ENCODE data around the gene RPS4Y1. TPM values are rescaled to one million over a fixed set of nuclear protein-coding genes. Genes with fewer than 3 reads are reported as not detected.

Gene RPS4Y1
- total and polyA plus RNA-seq, 7 donors, result 0.33 to 367 (median 260) TPM

DNA sequence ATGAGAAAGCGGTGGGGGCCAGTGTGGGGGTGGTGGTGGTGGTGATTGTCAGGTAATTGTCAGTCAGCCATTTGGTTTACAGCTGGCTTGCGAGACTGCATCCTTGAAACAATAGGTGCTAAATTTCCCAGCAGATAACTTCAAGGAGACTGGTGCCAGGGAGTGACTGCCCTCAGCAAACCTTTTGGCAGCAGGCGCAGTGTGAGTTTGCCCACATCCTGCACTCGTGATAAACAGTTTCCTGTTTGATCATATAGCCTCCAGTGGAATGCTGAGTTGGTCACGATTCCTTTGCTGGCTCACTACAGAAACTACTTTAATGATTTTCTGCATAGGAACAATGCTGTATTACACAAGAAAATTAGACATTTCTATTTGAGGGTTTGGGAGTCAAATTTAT, 46.0 kb downstream of the RPS4Y1 start:
- H3K4me1 ChIP-seq, result no peaks in the 10 kb centered on the region
- no peak for DNase-seq
- no peaks in the 10 kb centered on the region for H3K27me3 ChIP-seq
- no peaks in the 10 kb centered on the region for H3K9me3 ChIP-seq
- no peaks in the 10 kb centered on the region for H3K36me3 ChIP-seq
- intact Hi-C loops (cut with DNase I), result no loop called here
- no peak overlapping the region for H3K4me3 ChIP-seq
- TF ChIP-seq EP300 (IDR thresholded peaks at IDR 0.05) (no peak), POLR2AphosphoS5 (IDR thresholded peaks at IDR 0.05) (no peak), POLR2A (IDR thresholded peaks at IDR 0.05) (no peak)
- TF ChIP-seq, protein P1, sequence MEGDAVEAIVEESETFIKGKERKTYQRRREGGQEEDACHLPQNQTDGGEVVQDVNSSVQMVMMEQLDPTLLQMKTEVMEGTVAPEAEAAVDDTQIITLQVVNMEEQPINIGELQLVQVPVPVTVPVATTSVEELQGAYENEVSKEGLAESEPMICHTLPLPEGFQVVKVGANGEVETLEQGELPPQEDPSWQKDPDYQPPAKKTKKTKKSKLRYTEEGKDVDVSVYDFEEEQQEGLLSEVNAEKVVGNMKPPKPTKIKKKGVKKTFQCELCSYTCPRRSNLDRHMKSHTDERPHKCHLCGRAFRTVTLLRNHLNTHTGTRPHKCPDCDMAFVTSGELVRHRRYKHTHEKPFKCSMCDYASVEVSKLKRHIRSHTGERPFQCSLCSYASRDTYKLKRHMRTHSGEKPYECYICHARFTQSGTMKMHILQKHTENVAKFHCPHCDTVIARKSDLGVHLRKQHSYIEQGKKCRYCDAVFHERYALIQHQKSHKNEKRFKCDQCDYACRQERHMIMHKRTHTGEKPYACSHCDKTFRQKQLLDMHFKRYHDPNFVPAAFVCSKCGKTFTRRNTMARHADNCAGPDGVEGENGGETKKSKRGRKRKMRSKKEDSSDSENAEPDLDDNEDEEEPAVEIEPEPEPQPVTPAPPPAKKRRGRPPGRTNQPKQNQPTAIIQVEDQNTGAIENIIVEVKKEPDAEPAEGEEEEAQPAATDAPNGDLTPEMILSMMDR (IDR thresholded peaks at IDR 0.05), result no peak
- H3K27ac ChIP-seq, result no peak overlapping the region
- 48 to 77% methylated on average over 5 of the region's 5 CpGs for WGBS, 2 donors

DNA sequence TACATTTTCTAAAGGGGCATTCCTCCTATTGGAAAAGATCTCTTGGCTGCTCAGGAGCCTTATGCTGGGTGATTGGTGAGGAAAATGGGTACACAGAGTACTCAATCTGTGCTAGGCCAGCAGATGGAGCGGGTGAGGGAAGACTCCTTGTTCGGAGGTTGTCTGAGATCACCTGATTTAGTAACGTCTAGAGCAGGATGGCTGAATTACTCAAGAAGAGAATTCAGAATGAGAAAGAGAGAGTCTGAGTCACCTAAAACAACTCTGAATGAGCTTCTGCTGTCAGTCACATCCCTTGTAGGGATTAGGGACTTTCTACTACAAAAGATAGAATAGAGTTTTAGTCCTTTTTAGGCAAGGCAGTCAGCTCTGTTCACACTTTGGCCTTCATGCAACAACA, 46.6 kb downstream of the RPS4Y1 start:
- DNase-seq, result no peak
- H3K36me3 ChIP-seq, result no peaks in the 10 kb centered on the region
- H3K27ac ChIP-seq, result no peak overlapping the region
- WGBS, 2 donors, result 80 to 86% methylated on average over 3 of the region's 3 CpGs
- intact Hi-C loops (cut with DNase I), result no loop called here
- no peaks in the 10 kb centered on the region for H3K27me3 ChIP-seq
- no peaks in the 10 kb centered on the region for H3K4me1 ChIP-seq
- H3K4me3 ChIP-seq, result no peak overlapping the region
- H3K9me3 ChIP-seq, result no peaks in the 10 kb centered on the region
- no peak for TF ChIP-seq POLR2AphosphoS5 (IDR thresholded peaks at IDR 0.05)
- TF ChIP-seq POLR2A (IDR thresholded peaks at IDR 0.05), result no peak
- TF ChIP-seq, protein P1 (IDR thresholded peaks at IDR 0.05), result no peak
- no peak for TF ChIP-seq EP300 (IDR thresholded peaks at IDR 0.05)

DNA sequence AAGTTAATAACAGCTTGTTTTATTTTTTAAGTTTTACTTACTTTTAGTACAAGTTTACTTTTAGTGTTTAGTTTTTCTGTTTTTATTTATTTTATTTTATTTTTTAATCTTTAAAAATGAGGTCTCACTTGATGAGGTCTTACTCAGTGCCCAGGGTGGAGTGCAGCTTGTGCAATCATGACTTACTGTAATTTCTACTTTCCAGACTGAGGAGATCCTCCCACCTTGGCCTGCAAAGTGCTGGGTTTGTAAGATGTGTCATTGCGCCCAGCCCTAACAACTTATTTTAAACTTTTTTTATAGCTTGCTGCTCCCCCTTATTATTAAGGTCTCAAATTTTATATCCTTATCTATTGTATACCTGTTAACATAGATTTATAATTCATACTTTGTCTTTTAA, 52.1 kb downstream of the RPS4Y1 start:
- H3K36me3 ChIP-seq, result no peaks in the 10 kb centered on the region
- WGBS, 2 donors, result 100% methylated on average over 1 of the region's 1 CpG
- TF ChIP-seq POLR2A (IDR thresholded peaks at IDR 0.05) (no peak), POLR2AphosphoS5 (IDR thresholded peaks at IDR 0.05) (no peak), EP300 (IDR thresholded peaks at IDR 0.05) (no peak)
- TF ChIP-seq, protein P1 (IDR thresholded peaks at IDR 0.05), result no peak
- no peak overlapping the region for H3K27ac ChIP-seq
- no peak for DNase-seq
- no peak overlapping the region for H3K4me3 ChIP-seq
- H3K27me3 ChIP-seq, result no peaks in the 10 kb centered on the region
- no peaks in the 10 kb centered on the region for H3K9me3 ChIP-seq
- H3K4me1 ChIP-seq, result no peaks in the 10 kb centered on the region
- intact Hi-C loops (cut with DNase I), result no loop called here

DNA sequence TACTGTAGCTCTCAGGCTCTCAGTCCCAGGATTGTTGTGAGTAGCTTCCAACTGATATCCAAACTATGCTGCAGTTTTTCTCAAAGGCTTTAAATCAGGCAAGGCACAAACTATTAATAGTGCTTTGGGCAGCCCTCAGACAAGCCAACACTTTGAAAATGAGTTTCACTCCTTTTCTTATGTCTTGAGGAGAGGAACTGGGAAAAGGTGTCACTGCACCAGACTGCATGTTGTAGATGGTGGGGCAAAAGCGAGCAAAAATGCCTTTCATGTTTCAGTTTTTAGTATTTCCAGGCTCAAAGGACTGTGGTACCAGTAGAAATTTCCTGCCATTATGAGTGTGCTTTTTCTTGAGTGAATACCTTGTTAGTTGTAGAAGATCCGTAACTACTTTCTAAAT, 54.6 kb downstream of the RPS4Y1 start:
- Histone ChIP-seq H3K27ac (no peak overlapping the region), H3K9me3 (no peaks in the 10 kb centered on the region), H3K4me1 (no peaks in the 10 kb centered on the region), H3K4me3 (no peak overlapping the region), H3K36me3 (no peaks in the 10 kb centered on the region), H3K27me3 (no peaks in the 10 kb centered on the region)
- TF ChIP-seq EP300 (IDR thresholded peaks at IDR 0.05) (no peak), POLR2AphosphoS5 (IDR thresholded peaks at IDR 0.05) (no peak), POLR2A (IDR thresholded peaks at IDR 0.05) (no peak)
- TF ChIP-seq, protein P1 (IDR thresholded peaks at IDR 0.05), result no peak
- 93 to 95% methylated on average over 2 of the region's 2 CpGs for WGBS, 2 donors
- no peak for DNase-seq
- intact Hi-C loops (cut with DNase I), result no loop called here

DNA sequence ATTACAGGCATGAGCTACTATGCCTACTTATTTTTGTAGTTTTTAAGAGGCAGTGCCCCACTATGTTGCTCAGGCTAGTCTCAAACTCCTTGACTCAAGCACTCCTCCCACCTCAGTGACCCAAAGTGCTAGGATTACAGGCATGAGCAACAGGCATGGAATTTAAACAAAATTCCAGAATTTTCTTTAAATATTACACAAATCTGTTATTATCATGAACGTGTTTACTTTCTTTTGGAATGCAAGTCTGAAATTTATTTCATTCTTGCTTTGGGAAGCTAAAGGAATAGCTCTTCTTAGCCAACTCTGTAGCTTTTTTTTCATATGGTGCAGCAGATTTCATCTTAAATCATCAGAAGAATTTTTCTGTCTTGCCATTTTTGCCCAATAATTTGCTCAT, 66.0 kb downstream of the RPS4Y1 start:
- intact Hi-C loops (cut with DNase I), result no loop called here
- H3K27me3 ChIP-seq, result no peaks in the 10 kb centered on the region
- H3K36me3 ChIP-seq, result no peaks in the 10 kb centered on the region
- H3K27ac ChIP-seq, result no peak overlapping the region
- H3K4me1 ChIP-seq, result no peaks in the 10 kb centered on the region
- TF ChIP-seq, protein P1 (IDR thresholded peaks at IDR 0.05), result no peak
- TF ChIP-seq EP300 (IDR thresholded peaks at IDR 0.05) (no peak), POLR2AphosphoS5 (IDR thresholded peaks at IDR 0.05) (no peak), POLR2A (IDR thresholded peaks at IDR 0.05) (no peak)
- WGBS, 2 donors, result 59 to 69% methylated on average over 1 of the region's 1 CpG
- no peak for DNase-seq
- H3K9me3 ChIP-seq, result no peaks in the 10 kb centered on the region
- H3K4me3 ChIP-seq, result no peak overlapping the region
